Loucy (cell line): ENCODE data around the gene NPSR1.

Experiments used
- H2AFZ ChIP-seq: fragments of 200-600 bp; sonication (generic); 2 replicates; pipeline ENCODE4 v1.6.0; 2016; ENCODE audit warnings: antibody characterized with exemption, mild to moderate bottlenecking, low read length, moderate library complexity
- H3F3A ChIP-seq: fragments of 200-600 bp; 2 replicates; pipeline ENCODE4 v1.6.0; 2016; ENCODE audit warnings: antibody characterized with exemption, low read depth, mild to moderate bottlenecking
- H3K27me3 ChIP-seq: fragments of 200-600 bp; sonication (generic); 2 replicates; pipeline ENCODE4 v1.6.1; 2014; ENCODE audit warnings: low read length, mild to moderate bottlenecking; ENCODE audit not compliant: insufficient read depth, poor library complexity, severe bottlenecking
- H3K36me3 ChIP-seq: fragments of 200-600 bp; sonication (generic); 2 replicates; pipeline ENCODE4 v1.6.1; 2016; ENCODE audit warnings: low read length; ENCODE audit not compliant: insufficient read depth
- H3K4me1 ChIP-seq: fragments of 200-600 bp; sonication (generic); 2 replicates; pipeline ENCODE4 v1.5.1; 2014; ENCODE audit warnings: low read length, mild to moderate bottlenecking; ENCODE audit not compliant: insufficient read depth, poor library complexity, severe bottlenecking
- H3K4me2 ChIP-seq: fragments of 200-600 bp; sonication (generic); 2 replicates; pipeline ENCODE4 v1.6.0; 2014; ENCODE audit warnings: antibody characterized with exemption, low read length, low read depth, mild to moderate bottlenecking; ENCODE audit not compliant: poor library complexity, severe bottlenecking
- H3K4me3 ChIP-seq: fragments of 200-600 bp; sonication (generic); 2 replicates; pipeline ENCODE4 v1.5.1; 2014; ENCODE audit warnings: low read length, mild to moderate bottlenecking, mixed read lengths; ENCODE audit not compliant: poor library complexity, severe bottlenecking
- H3K79me2 ChIP-seq: fragments of 200-600 bp; sonication (generic); 2 replicates; pipeline ENCODE4 v1.6.1; 2014; ENCODE audit warnings: low read length; ENCODE audit not compliant: insufficient read depth
- H3K9ac ChIP-seq: fragments of 200-600 bp; sonication (generic); 2 replicates; pipeline ENCODE4 v1.6.0; 2014; ENCODE audit warnings: mild to moderate bottlenecking, low read depth, low read length, moderate library complexity; ENCODE audit not compliant: poor library complexity, severe bottlenecking
- H3K9me2 ChIP-seq: fragments of 200-600 bp; sonication (generic); replicated peaks from 2 replicates; pipeline ENCODE4 v1.6.1; 2016; ENCODE audit warnings: low read depth, low read length, mixed read lengths
- H3K9me3 ChIP-seq: fragments of 200-600 bp; sonication (generic); 2 replicates; pipeline ENCODE4 v1.6.1; 2014; ENCODE audit warnings: mild to moderate bottlenecking, antibody characterized with exemption, low read length, low read depth; ENCODE audit not compliant: insufficient read depth
- H4K20me1 ChIP-seq: fragments of 200-600 bp; sonication (generic); 2 replicates; pipeline ENCODE4 v1.6.0; 2014; ENCODE audit warnings: antibody characterized with exemption, low read length, mild to moderate bottlenecking; ENCODE audit not compliant: insufficient read depth, poor library complexity, severe bottlenecking
- CTCF ChIP-seq: fragments of 200-600 bp; sonication (generic); conservative IDR thresholded peaks from 2 replicates; pipeline ENCODE4 v1.5.1; 2014; ENCODE audit warnings: mild to moderate bottlenecking, antibody characterized with exemption, low read length
- EZH2phosphoT487 ChIP-seq: fragments of 200-600 bp; IDR thresholded peaks from 2 replicates; pipeline ENCODE4 v1.6.1; 2018; ENCODE audit warnings: antibody characterized with exemption, mild to moderate bottlenecking, moderate library complexity, borderline replicate concordance

Gene NPSR1

GRCh38 chr7:34709771-34710170, 51.8 kb downstream of the NPSR1 start:
- Histone ChIP-seq H3F3A (no peaks in the 10 kb centered on the region), H3K36me3 (no peaks in the 10 kb centered on the region), H2AFZ (no peak overlapping the region), H3K9me3 (no peaks in the 10 kb centered on the region), H4K20me1 (no peaks in the 10 kb centered on the region), H3K4me3 (no peak overlapping the region), H3K4me2 (no peak overlapping the region), H3K4me1 (no peaks in the 10 kb centered on the region), H3K27me3 (no peaks in the 10 kb centered on the region), H3K79me2 (no peaks in the 10 kb centered on the region), H3K9ac (no peak overlapping the region), H3K9me2 (no peaks in the 10 kb centered on the region)
- no peak for TF ChIP-seq CTCF
- TF ChIP-seq EZH2phosphoT487, result no peak

- no peaks in the 10 kb centered on the region for H3K79me2 ChIP-seq
- H3K9me2 ChIP-seq, result no peaks in the 10 kb centered on the region
- no peaks in the 10 kb centered on the region for H3K27me3 ChIP-seq
- peak overlapping the region; percentile 17 for H3K9ac ChIP-seq
- peak overlapping the region; percentile 37 for H3K4me3 ChIP-seq
- H4K20me1 ChIP-seq, result no peaks in the 10 kb centered on the region
- H3K4me1 ChIP-seq, result peaks cover 22% of the 10 kb centered on the region
- H3K9me3 ChIP-seq, result no peaks in the 10 kb centered on the region
- peak overlapping the region; percentile 76 for H3K4me2 ChIP-seq
- H2AFZ ChIP-seq, result peak overlapping the region; percentile 29
- H3F3A ChIP-seq, result no peaks in the 10 kb centered on the region
- TF ChIP-seq EZH2phosphoT487, result no peak
- TF ChIP-seq CTCF, result no peak
- H3K36me3 ChIP-seq, result no peaks in the 10 kb centered on the region
Observed at GRCh38 chr7:34718867-34719266, 60.8 kb downstream of the NPSR1 start.

GRCh38 chr7:34719636-34720035, 61.6 kb downstream of the NPSR1 start:
- Histone ChIP-seq H3F3A (no peaks in the 10 kb centered on the region), H4K20me1 (no peaks in the 10 kb centered on the region)

More at GRCh38 chr7:34719636-34720035, 61.6 kb downstream of the NPSR1 start:
- Histone ChIP-seq H3K79me2 (no peaks in the 10 kb centered on the region), H3K36me3 (no peaks in the 10 kb centered on the region), H3K9ac (peak overlapping the region; percentile 17), H3K4me1 (peaks cover 24% of the 10 kb centered on the region), H3K4me2 (peak overlapping the region; percentile 76), H3K9me2 (no peaks in the 10 kb centered on the region), H3K4me3 (no peak overlapping the region), H3K9me3 (no peaks in the 10 kb centered on the region), H2AFZ (no peak overlapping the region), H3K27me3 (no peaks in the 10 kb centered on the region)
- no peak for TF ChIP-seq EZH2phosphoT487
- TF ChIP-seq CTCF, result no peak
